Esophagus squamous epithelium (tissue), 4 donors: Measurements from ENCODE around the gene SMAD3.

Source experiments
- POLR2A ChIP-seq, 4 donors: fragments of 450-650 bp; IDR thresholded peaks; one replicate each; pipeline ENCODE4 v1.6.1; 2017; ENCODE audit warnings: antibody characterized with exemption in 4 of 4, mild to moderate bottlenecking in 4 of 4, moderate library complexity in 3 of 4
- TF ChIP-seq, protein P1 (sequence below), 6 experiments: fragments of 450-650 bp in 4 of 6; fragments of 200-600 bp in 2 of 6; sonication (generic) in 2 of 6; IDR thresholded peaks; one replicate each; pipeline ENCODE4 v1.5.1; 2016 to 2019; ENCODE audit warnings: antibody characterized with exemption in 6 of 6, mild to moderate bottlenecking in 4 of 6, moderate library complexity in 4 of 6

DNA sequence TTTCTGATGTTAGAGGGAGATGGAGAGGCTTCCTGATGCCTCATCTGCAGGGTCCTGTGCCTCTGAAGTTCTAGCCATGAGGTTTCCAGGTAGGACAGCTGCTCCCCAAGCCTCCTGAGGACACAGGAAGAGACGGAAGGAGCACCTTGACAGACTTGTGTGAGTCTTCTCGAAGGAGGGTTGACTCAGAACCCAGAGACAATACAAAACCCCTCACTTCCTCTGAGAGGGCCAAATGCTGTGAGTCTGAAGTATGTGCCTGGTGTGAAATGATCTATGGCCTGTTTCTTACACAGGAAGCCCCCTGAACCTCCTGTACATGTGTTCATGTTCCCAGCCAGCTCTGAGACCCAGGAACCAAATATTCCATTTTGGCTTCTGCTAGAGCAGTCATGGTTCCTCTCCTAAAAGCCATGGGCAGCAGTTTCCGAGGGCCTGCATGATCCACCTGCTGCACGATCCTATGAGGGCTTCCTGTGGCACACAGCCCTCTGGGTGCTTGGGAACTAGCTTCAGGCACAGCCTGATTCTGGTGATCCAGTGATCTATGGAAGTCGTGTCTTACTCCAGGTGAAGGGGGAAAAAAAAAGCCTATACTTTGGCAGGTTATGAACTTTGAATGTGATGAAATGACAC, 126.9 kb downstream of the SMAD3 start:
- TF ChIP-seq, protein P1, sequence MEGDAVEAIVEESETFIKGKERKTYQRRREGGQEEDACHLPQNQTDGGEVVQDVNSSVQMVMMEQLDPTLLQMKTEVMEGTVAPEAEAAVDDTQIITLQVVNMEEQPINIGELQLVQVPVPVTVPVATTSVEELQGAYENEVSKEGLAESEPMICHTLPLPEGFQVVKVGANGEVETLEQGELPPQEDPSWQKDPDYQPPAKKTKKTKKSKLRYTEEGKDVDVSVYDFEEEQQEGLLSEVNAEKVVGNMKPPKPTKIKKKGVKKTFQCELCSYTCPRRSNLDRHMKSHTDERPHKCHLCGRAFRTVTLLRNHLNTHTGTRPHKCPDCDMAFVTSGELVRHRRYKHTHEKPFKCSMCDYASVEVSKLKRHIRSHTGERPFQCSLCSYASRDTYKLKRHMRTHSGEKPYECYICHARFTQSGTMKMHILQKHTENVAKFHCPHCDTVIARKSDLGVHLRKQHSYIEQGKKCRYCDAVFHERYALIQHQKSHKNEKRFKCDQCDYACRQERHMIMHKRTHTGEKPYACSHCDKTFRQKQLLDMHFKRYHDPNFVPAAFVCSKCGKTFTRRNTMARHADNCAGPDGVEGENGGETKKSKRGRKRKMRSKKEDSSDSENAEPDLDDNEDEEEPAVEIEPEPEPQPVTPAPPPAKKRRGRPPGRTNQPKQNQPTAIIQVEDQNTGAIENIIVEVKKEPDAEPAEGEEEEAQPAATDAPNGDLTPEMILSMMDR (IDR thresholded peaks at IDR 0.05) = no peak
- no peak for TF ChIP-seq POLR2A (IDR thresholded peaks at IDR 0.05)
